ENCODE data around the gene EPS8.
"Not testable (repeated sequence)": the region's sequence is repeated elsewhere in the genome, so short reads cannot be mapped to it uniquely, and the experiment has no call there.

The EPS8 gene

GRCh38 chr12:15644700-15645099, 144.5 kb downstream of the EPS8 start:
- DNase-seq (ENCODE audit: low read depth): no peak

GRCh38 chr12:15638231-15638630, 151.0 kb downstream of the EPS8 start:
- no peak for DNase-seq (ENCODE audit: low read depth)

- no peak for DNase-seq (ENCODE audit: low read depth)
Observed at GRCh38 chr12:15636060-15636890, 152.9 kb downstream of the EPS8 start.

DNA sequence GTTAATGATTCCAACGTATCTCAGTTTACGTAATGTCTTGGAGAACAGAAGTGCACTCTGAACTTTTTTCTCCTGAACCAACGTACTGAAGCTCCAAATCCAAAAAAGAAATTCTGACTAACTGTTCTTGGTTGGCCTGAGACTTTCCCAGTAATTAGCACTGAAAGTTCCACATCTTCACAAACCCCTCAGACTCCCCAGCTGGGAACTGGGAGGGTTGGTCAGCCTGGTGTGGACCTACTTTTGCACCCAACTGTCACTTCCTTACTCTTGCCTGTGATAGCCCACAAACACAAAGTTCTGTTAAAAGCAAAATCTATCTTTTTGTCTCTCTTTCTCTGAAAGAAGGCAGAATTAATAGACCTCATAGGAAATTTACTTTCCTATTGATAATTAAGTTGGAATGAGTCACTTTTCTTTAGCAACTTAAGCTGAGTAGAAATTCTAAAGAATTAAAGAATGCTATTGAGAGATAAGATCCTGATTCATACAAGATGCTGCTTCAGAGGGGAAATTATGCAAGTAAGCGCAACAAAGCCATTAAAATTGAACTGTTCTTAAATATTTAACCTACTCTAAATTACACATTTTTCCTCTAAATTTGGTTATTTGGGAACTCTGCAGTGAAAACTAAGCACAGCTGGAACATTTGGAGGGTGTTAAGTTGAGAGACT, 155.0 kb downstream of the EPS8 start:
- DNase-seq (ENCODE audit: low read depth): no peak

- DNase-seq (ENCODE audit: low read depth): no peak
Observed at GRCh38 chr12:15633201-15633600, 156.0 kb downstream of the EPS8 start.

DNA sequence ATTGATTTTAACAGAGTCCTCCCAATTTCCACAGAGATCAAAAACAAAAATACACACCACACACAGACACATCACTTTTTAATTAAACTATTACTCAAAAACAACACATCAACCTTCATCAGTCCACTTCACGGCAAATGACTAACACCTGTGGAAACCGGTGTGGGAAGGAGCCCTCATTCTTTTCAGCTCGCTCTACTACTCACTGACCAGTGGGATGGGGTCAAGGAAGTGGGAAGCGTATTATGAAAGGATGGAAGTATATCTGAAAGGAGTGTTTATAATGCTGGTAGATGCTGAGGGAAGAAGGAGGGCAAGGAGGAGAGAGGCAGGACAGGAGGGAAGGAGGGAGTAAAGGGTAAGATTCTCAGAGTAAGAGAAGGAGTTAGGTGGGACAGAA, 156.5 kb downstream of the EPS8 start:
- no peak for DNase-seq (ENCODE audit: low read depth)

GRCh38 chr12:15631007-15631715, 158.0 kb downstream of the EPS8 start:
- no peak for DNase-seq (ENCODE audit: low read depth)

GRCh38 chr12:15629761-15630160, 159.4 kb downstream of the EPS8 start:
- DNase-seq (ENCODE audit: low read depth): no peak

DNA sequence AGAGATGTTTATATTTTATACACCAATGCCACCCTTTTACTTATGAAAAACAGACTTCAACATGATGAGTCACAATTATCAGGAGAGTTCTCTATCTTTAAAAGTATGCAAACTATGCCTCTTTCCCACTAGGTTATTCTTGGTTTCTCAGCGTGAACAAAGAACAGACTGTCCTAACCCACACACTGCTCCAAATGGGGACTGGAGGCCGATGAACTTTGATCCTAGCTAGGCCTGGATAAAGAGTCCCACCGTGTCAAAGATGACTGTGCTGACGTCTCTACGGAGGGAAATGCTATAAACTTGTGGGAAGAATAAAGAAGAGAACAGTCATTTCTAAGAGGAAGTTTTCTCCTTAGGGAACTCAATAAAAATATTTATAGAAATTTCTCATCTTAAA, 160.1 kb downstream of the EPS8 start:
- DNase-seq (ENCODE audit: low read depth): no peak

GRCh38 chr12:15627995-15628945, 160.9 kb downstream of the EPS8 start:
- no peak for DNase-seq (ENCODE audit: low read depth)

GRCh38 chr12:15625075-15625474, 164.1 kb downstream of the EPS8 start:
- no peak for DNase-seq (ENCODE audit: low read depth)

DNA sequence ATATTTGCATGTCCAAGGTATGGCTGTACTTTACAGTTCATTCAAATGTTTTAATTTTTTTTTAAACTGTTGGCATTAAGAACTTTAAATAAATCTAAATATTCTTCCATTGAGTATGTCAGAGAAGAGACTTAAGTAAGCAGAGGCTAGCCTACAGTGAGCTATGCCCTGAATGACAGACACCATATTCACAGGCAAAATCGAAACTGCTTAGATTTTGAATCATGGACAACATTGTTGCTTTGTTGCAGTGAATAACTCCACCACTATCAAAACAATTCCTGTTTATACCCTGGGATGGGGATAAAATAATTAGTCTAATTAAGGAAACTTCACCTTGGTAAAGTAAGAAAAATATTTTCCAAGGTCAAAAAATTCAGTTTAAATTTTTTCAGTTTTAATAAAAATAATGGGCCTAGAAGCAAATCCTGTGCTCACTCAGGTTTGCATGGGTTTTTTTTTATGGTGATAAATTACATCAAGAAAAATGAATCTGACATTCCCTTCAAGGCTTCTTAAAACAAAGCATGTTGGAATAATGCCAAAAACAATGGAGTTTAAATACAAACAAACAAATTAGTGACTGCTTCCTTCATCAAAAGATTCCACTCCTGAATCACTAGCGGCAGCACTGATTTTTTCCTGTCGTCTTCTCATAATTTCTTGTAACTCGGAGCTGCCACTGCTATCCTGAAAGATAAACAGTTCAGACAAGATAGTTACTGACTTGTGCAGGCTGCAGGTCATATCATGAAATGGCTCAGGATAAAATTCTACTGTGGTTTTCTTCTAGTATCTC, 168.2 kb downstream of the EPS8 start:
- no peak for DNase-seq (ENCODE audit: low read depth)

DNA sequence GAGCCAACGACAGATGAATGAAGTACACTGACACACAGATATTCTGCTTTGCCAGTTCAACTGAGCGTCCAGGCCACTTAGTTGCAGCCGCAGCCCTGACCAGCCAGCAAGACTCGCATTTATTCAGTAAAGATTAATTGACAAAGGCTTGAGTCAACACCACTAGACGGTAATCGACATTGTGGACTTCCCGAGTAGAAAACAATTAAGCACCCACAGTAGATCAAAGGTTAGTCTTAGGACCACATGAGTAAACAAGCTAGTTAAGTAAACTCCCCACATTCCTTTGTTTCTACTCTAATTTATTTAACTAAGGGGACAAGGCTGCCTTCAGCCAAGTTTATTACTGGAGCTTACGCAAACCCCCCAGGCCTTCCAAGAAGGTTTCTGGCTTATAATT, 172.7 kb downstream of the EPS8 start:
- not testable (repeated sequence) for DNase-seq (ENCODE audit: low read depth)

DNA sequence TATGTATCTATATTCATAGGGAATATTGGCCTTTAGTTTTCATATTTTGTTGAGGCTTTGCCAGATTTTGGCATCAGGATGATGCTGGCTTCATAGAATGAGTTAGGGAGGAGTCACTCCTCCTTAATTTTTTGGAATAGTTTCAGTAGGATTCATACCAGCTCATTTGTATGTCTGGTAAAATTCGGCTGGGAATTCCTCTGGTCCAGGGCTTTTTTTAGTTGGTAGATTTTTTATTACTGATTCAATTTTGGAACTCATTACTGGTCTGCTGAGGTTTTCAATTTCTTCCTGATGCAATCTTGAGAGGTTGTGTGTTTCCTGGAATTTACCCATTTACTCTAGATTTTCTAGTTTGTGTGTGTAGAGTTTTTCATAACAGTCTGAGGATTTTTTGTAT, 175.2 kb downstream of the EPS8 start:
- DNase-seq (ENCODE audit: low read depth): no peak

DNA sequence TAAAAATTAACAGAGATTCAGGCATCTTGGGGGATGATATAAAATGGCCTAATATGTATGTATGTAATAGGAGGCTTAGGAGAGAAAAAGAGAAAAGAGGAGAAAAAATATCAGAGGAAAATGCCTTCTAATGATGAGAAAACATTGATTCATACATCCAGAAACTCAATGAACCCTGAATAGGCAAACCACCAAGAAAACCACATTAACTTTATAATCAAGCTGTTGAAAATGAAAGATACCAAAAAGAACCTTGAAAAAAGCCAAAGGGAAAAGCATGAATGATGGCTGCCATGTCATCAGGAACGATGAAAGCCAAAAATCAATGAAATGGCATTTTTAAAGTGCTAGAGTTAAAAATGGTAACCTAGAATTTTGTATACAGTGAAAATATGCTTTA, 180.2 kb downstream of the EPS8 start:
- DNase-seq (ENCODE audit: low read depth): no peak

GRCh38 chr12:15608406-15608805, 180.8 kb downstream of the EPS8 start:
- DNase-seq (ENCODE audit: low read depth): no peak

GRCh38 chr12:15605881-15606590, 183.2 kb downstream of the EPS8 start:
- no peak for DNase-seq (ENCODE audit: low read depth)

DNA sequence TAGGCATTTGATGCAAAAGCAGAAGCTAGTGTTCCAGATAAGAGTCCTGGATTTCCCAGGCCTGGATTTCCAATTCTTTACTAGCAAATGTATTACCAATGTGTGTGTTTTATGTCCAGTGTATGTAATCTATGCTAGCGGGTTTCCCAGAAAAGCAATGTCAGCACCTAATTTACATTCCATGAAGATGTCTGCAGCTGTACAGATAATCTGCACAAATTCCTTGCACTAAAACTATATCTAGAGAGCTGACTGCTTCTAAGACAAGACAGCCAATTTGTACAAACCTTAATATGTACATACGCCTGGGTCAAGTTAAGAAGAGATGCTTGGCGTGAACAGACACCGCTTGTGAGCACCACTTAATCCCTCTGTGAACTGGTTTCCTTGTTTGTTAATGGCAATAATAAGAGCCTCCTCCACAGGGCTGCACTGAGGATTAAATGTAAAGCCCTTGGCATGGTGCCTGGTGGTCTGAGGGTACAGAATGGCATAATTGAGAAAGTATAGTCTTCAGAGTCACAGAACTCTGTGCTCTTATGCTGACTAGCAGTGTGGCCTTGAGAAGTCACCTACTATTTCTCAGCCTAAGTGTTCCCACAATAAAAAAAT, 185.6 kb downstream of the EPS8 start:
- DNase-seq (ENCODE audit: low read depth): no peak

DNA sequence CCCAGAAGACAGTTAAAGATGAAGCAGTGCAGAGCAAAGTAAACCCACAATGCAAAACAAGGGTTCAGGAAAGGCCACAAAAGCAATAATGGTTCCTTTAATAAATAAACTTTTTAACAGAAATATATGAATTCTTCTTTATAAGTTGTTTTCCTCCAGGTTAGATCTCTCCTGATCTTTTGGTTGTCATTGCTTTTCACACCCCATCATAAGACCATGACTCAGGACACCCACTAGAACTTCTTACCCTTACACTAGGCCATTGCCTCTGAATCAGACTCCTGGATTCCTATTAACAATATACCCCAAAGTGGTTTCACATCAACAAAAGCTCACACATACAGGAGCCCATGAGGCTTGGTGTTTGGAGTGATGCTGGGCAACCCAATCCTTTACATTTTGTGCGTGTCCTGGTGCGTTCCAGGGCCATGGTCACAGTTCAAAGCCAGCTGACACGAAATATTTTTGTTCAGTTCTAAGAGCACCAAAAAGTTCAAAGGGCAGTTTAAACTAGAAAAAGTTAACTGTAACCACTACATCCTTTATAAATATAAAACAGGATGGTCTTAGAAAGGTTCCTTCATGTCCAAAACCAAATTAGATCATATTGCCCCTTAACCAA, 187.0 kb downstream of the EPS8 start:
- DNase-seq (ENCODE audit: low read depth): no peak

Measured in activated T-cell treated with anti-CD3 and anti-CD28 coated beads for 48 hours (primary cell).